Lower lobe of right lung (tissue), 2 donors: ENCODE measurements around the gene SKA1. TPM values are rescaled to one million over a fixed set of nuclear protein-coding genes. Genes with fewer than 3 reads are reported as not detected.
"Not testable (repeated sequence)": the region's sequence is repeated elsewhere in the genome, so short reads cannot be mapped to it uniquely, and the experiment has no call there.

ENCODE experiments used
- ATAC-seq, 2 donors: fragments of 200-7000 bp; cut with Tn5 transposase; one replicate each; pipeline ENCODE4 v1.9.1; 2020 to 2022; ENCODE audit warnings: mild to moderate bottlenecking in 2 of 2, moderate library complexity in 2 of 2
- DNase-seq: peaks from one replicate; pipeline ENCODE4 v3.0.0-alpha.2; 2020
- H3K27ac ChIP-seq: fragments of 200-600 bp; one replicate; pipeline ENCODE4 v1.8.0; 2022
- H3K27me3 ChIP-seq: fragments of 200-600 bp; one replicate; pipeline ENCODE4 v1.8.0; 2022; ENCODE audit warnings: low read depth
- H3K36me3 ChIP-seq: fragments of 200-600 bp; one replicate; pipeline ENCODE4 v1.8.0; 2022; ENCODE audit warnings: mild to moderate bottlenecking
- H3K4me1 ChIP-seq: fragments of 200-600 bp; one replicate; pipeline ENCODE4 v1.8.0; 2022
- H3K4me3 ChIP-seq: fragments of 200-600 bp; one replicate; pipeline ENCODE4 v1.8.0; 2022; ENCODE audit warnings: mild to moderate bottlenecking
- H3K9me3 ChIP-seq: fragments of 200-600 bp; one replicate; pipeline ENCODE4 v1.8.0; 2022
- intact Hi-C: fragments of 100-400 bp; cut with DNase I; formaldehyde crosslinking; loops from one replicate; pipeline ENCODE4 v1.11.0; 2022
- total RNA-seq: library from RNA; stranded (reverse); fragmentation: NEBNext Ultra II Directional; extraction: Animal tissue kit (Norgen Biotek cat#: 25700); gene quantifications from one replicate; pipeline ENCODE4 v1.2.1, GENCODE V29; 2021
- TF ChIP-seq, protein P1 (sequence below): fragments of 200-600 bp; IDR thresholded peaks from one replicate; pipeline ENCODE4 v1.8.0; 2022; ENCODE audit warnings: antibody characterized with exemption, mild to moderate bottlenecking
- donor health status: DM: no; HTN: yes; CAD: no; lungs with severe emphysema.

SKA1 gene
- total RNA-seq, 1 donor from 2014 or later: 1.2 TPM

DNA sequence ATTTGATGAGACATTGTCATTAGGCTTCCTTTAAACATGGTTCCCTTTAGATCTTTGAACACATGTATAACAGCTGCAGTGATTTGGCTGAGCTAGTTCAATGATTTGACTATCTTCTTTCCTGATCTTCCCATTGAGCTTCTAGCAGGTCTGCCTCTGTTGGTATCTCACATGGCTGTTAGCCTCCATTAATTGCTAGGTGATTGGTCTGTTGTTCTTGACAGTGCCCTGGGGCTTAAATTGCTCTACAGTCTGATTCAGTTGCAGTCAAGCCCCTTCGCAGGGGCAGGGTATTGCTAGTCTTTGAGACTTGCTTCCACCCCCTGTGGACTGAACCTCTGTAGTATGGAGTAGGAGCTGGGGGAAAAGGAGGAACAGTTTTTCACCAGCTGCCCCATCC lies 24.1 kb downstream of the SKA1 start:
- ATAC-seq: no peak
- no peak overlapping the region for H3K27ac ChIP-seq
- H3K4me1 ChIP-seq: no peaks in the 10 kb centered on the region
- TF ChIP-seq, protein P1, sequence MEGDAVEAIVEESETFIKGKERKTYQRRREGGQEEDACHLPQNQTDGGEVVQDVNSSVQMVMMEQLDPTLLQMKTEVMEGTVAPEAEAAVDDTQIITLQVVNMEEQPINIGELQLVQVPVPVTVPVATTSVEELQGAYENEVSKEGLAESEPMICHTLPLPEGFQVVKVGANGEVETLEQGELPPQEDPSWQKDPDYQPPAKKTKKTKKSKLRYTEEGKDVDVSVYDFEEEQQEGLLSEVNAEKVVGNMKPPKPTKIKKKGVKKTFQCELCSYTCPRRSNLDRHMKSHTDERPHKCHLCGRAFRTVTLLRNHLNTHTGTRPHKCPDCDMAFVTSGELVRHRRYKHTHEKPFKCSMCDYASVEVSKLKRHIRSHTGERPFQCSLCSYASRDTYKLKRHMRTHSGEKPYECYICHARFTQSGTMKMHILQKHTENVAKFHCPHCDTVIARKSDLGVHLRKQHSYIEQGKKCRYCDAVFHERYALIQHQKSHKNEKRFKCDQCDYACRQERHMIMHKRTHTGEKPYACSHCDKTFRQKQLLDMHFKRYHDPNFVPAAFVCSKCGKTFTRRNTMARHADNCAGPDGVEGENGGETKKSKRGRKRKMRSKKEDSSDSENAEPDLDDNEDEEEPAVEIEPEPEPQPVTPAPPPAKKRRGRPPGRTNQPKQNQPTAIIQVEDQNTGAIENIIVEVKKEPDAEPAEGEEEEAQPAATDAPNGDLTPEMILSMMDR: no peak
- DNase-seq: no peak
- no peaks in the 10 kb centered on the region for H3K9me3 ChIP-seq
- H3K27me3 ChIP-seq: peaks cover 24% of the 10 kb centered on the region
- no peak overlapping the region for H3K4me3 ChIP-seq
- no peaks in the 10 kb centered on the region for H3K36me3 ChIP-seq
- intact Hi-C loops: no loop called here

DNA sequence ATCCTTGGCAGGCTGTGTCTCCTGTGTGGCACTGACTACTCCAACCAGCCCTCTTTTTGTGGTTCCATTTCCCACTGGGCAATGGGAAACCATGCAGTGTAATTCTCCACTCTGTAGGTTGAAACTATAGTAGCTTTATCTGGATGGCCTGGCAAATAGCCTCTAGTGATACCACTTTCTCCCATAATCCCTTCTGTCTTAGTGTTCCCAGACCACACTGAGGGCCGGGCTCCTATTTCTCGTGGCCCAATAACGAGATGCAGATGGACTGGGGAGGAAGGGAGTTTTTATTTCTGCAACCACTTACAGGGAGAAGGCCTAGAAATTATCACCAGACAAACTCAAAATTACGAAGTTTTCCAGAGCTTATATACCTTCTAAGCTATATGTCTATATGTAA lies 24.7 kb downstream of the SKA1 start:
- intact Hi-C loops: no loop called here
- Histone ChIP-seq H3K4me1 (no peaks in the 10 kb centered on the region), H3K9me3 (no peaks in the 10 kb centered on the region), H3K36me3 (no peaks in the 10 kb centered on the region), H3K27ac (no peak overlapping the region), H3K4me3 (no peak overlapping the region), H3K27me3 (peaks cover 27% of the 10 kb centered on the region)
- no peak for DNase-seq
- ATAC-seq: no peak
- TF ChIP-seq, protein P1: no peak

DNA sequence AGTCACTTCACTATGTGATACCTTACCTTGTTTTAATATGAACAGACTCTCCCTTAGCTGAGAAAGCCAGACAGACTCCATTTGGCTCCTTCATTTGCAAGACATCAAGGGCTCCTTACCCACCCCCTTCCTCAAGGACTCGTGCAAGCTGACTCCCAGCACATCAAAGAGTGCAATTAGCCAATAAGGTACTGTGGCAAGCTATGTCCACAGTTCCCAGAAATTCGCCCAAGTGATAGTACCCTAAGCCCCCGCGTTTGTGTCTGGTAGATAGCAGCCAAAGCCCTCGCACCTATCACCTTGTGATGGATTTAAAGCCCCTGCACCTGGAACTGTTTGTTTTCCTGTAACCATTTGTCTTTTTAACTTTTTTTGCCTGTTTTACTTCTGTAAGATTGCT lies 25.6 kb downstream of the SKA1 start:
- H3K4me1 ChIP-seq, H3K9me3 ChIP-seq, DNase-seq, ATAC-seq, H3K4me3 ChIP-seq, H3K27ac ChIP-seq, H3K36me3 ChIP-seq, intact Hi-C loops: not testable (repeated sequence)
- H3K27me3 ChIP-seq: peaks cover 27% of the 10 kb centered on the region

DNA sequence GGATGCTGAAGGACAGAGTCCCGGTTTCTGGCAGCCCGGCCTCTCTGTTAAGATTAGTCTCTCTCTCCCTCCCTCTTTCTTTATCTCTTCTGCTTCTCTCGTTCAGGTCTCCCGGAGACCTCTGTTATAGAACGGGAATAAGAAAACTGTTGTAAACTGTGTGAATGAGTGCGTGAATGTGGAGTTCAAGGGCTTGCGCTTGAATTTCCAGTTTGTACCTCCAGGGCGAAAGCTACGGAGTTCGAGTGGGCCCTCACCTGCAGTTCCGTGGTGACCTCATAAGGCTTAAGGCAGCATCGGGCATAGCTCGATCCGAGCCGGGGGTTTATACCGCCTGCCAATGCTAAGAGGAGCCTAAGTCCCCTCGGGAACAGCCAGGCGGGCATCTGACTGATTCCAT lies 26.4 kb downstream of the SKA1 start:
- no peaks in the 10 kb centered on the region for H3K36me3 ChIP-seq
- DNase-seq (no peak), ATAC-seq (peak; percentile 43 to 45)
- intact Hi-C loops: no loop called here
- H3K9me3 ChIP-seq: no peaks in the 10 kb centered on the region
- H3K27ac ChIP-seq: no peak overlapping the region
- peaks cover 36% of the 10 kb centered on the region for H3K27me3 ChIP-seq
- H3K4me1 ChIP-seq: no peaks in the 10 kb centered on the region
- H3K4me3 ChIP-seq: no peak overlapping the region
- TF ChIP-seq, protein P1: no peak

DNA sequence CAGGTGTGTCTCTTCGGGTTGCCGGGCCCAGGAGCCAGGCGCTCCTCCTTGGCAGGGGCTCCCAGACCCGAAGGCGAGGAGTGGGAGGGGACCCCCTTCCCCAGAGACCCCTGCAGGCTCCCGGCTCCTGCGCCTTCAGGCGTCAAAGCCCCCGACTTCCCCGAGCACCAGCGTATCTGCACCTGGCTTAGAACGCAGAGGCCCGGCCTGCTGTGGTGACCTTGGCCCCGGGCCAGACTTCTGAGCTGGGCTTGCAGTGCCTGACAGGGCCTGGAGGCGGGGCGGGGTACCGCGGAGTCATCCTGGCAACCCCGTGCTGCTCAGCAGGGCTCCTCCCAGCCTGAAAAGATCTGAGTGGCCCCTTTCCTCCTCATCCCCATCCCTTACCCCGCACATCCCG lies 27.0 kb downstream of the SKA1 start:
- H3K27me3 ChIP-seq: peaks cover 36% of the 10 kb centered on the region
- H3K9me3 ChIP-seq: no peaks in the 10 kb centered on the region
- DNase-seq: peak; percentile 63
- intact Hi-C loops: no loop called here
- no peaks in the 10 kb centered on the region for H3K4me1 ChIP-seq
- H3K27ac ChIP-seq: no peak overlapping the region
- H3K36me3 ChIP-seq: no peaks in the 10 kb centered on the region
- TF ChIP-seq, protein P1: no peak
- ATAC-seq: peak; percentile 82 to 83
- H3K4me3 ChIP-seq: no peak overlapping the region

DNA sequence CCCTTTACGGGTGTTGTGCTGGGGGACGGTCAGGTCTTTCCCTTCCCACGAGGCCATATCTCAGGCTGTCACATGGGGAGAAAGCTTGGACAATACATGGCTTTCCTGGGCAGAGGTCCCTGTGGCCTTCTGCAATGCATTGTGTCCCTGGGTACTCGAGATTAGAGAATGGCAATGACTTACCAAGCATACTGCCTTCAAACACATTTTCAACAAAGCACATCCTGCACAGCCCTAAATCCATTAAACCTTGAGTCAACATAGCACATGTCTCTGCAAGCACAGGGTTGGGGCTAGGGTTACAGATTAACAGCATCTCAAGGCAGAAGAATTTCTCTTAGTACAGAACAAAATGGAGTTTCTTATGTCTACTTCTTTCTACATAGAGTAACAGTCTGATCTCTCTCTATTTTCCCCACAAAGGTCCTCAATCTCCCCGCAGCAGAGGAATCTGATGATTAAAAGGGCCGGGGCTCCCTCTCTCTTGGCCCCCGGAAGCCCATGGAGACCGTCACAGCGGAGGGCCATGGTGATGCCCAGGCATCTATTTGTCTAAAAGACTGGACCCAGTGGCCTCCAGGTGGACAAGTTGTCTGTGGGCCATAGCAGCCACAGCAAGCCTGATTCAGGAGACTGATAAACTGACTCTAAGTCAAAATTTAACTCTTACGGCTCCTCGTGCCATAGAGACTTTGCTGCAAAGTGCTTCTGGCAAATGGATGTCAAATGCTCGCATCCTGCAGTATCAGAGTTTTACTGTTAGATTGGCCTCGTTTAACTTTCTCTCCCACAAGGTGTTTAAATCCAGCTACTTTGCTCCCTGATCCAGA lies 30.1 kb downstream of the SKA1 start:
- H3K27ac ChIP-seq, DNase-seq, intact Hi-C loops, H3K4me1 ChIP-seq, ATAC-seq, H3K9me3 ChIP-seq, H3K36me3 ChIP-seq, H3K4me3 ChIP-seq: not testable (repeated sequence)
- H3K27me3 ChIP-seq: peaks cover 47% of the 10 kb centered on the region
